GM19193 (cell line): Measurements from ENCODE around the gene TAL2.
A peak's percentile ranks its signal among the peaks of the same experiment; 100 is the strongest.

Source experiments
- POLR2A ChIP-seq: IDR thresholded peaks from 4 replicates; pipeline ENCODE4 v1.6.1; 2011; ENCODE audit not compliant: insufficient read depth, insufficient read length; ENCODE audit errors: extremely low read depth

Gene TAL2

DNA sequence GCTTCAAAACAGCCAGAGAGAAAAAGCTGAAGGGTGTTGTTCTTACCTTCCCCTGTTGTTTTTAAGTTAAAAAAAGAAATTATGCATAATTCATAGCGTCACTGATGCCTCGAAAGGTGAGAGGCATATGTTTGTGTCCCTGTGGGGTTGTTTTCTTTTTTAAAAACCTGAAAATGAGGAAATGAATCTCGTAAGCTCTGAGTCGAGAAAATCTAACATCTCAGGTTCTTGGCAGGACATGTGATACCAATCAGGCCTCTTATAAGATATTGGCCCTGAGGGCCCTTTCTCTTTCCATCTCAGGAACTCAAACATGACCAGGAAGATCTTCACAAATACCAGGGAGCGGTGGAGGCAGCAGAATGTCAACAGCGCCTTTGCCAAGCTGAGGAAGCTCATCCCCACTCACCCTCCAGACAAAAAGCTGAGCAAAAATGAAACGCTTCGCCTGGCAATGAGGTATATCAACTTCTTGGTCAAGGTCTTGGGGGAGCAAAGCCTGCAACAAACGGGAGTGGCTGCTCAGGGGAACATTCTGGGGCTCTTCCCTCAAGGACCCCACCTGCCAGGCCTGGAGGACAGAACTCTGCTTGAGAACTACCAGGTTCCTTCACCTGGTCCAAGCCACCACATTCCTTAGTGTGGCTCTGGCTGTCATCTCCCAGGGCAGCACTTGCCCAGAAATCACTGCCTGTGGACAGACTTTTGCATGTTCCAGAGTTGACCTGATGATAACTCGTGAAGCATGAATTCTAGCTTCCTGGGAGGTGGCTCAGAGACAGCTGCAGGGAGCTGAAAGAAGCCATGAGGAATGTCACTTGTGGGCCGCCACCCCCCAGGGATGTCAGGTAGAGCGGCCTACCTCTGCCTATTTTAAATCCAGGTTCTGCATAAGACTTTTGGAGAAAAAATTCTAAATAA is at the start of gene TAL2:
TSS of gene TAL2 (plus strand) at position 274 of the 921 bp plus-strand sequence. CDS start at position 314, 40 bp downstream.
- TF ChIP-seq POLR2A, result no peak

DNA sequence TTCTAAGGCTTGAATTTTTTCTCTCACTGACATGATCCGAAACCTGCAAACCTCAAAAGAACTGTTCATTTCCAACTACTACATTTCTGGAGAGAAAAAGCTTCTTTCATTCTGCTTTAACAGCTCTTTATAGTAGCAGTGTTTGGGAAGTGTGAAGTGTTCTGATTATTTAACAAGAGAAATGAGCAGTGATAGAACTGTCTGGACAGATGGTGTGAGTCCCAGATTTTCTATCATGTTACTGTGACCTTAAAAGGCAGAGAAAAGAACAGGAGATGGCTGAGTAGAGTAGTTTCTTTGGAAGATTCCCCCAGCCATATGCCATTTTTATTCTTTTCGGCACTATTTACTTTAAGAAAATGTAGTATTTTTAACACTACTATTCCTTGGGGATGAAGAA is 41.3 kb upstream of the TAL2 start:
- no peak for TF ChIP-seq POLR2A

DNA sequence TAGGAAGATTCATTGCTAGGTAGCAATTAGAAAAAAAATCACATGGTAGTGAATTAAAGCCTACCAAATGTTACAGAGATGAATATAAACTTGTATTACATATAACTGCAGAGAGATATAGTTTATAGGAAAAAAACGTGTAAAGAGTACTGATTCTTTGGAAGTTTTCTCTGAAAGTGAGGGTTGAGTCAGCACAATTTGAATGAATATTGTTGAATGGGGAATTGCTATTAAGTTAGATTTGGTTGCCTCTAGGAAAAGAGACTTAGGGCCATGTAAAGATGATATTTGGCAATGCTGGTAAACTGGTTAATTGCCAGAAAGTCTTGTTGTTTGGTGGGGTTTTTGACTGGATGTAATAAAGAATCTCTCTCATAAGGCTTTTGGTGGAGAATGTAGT is 37.2 kb upstream of the TAL2 start:
- TF ChIP-seq POLR2A, result no peak

GRCh38 chr9:105632807-105633206 is 29.4 kb upstream of the TAL2 start:
- TF ChIP-seq POLR2A, result no peak

DNA sequence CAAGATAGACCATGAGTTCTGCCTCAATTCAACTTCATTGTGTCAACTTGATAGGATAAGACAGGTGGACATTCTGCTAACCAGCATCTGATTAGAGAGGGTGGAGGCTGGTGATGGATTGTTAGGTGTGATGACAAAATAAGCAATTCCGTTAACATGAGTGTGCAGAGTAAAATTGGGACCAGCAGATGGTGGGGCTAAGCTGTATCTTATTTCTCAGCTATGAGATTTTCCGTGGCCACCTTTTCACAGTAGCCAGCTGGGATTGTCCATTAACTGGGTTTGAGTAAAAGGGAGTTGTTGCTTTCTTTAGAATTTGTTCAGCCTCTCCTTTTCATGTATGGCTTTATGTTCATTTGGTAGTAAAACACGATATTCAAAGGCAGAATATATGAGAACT is 28.8 kb upstream of the TAL2 start:
- no peak for TF ChIP-seq POLR2A

GRCh38 chr9:105636331-105636730 is 25.9 kb upstream of the TAL2 start:
- TF ChIP-seq POLR2A, result no peak

GRCh38 chr9:105637787-105638395 is 24.4 kb upstream of the TAL2 start:
- no peak for TF ChIP-seq POLR2A

GRCh38 chr9:105639936-105640335 is 22.3 kb upstream of the TAL2 start:
- no peak for TF ChIP-seq POLR2A

GRCh38 chr9:105643795-105644194 is 18.5 kb upstream of the TAL2 start:
- TF ChIP-seq POLR2A, result no peak

GRCh38 chr9:105646879-105647594 is 15.2 kb upstream of the TAL2 start:
- TF ChIP-seq POLR2A, result no peak

DNA sequence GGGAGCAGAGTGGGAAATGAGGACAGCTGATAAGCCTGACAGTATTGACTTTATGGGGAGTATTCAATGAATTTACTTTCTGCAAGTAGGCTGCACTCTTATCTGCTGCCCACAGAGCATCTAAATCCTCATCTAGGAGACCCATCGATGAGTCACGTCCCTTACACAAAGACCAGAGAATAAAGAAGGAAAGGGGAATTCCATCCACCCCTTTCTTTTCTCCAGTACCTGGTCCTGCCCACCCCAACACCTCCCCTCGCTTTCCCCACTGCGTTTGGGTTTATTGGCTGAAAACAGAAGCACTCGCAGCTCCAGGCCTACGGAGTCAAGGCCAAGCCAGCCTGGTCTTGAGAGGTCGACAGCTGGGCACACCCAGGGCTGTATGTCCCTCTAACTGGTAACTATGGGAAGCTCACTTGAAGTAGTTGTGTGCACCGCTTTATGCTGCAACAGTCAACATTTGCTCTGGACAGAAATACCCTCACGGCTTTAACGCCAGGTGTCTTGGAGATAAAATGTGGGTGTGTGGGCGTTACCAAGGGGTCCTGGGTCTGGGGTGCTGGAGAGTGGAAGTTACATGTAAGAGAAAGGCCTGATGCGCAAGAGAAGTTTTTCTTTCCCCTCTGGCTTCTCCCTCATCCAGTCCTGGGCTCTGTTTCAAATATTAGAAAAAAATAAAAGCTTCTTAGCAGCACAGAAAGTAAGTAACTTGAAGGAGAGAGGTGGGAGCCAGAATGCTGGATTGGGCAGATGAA is 14.5 kb upstream of the TAL2 start:
- no peak for TF ChIP-seq POLR2A

DNA sequence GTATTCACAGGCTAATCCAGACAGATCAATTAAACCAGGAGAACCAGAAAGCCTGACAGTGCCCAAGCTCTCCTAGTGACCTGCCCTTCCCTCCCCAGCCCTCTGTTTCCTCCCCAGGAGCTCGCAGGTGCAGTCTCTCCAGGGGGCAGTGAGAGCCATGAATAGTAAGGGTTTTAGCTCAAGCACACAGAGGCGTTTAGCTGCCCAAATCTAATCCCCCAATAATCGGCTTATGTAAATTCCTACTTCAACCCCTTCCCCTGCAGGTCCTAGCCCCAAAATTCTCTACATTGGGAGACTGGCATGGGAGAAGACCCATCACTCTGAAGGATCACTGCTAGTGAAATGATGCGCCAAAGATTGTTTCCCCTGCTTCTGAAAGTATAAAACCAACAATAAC is 10.5 kb upstream of the TAL2 start:
- no peak for TF ChIP-seq POLR2A

DNA sequence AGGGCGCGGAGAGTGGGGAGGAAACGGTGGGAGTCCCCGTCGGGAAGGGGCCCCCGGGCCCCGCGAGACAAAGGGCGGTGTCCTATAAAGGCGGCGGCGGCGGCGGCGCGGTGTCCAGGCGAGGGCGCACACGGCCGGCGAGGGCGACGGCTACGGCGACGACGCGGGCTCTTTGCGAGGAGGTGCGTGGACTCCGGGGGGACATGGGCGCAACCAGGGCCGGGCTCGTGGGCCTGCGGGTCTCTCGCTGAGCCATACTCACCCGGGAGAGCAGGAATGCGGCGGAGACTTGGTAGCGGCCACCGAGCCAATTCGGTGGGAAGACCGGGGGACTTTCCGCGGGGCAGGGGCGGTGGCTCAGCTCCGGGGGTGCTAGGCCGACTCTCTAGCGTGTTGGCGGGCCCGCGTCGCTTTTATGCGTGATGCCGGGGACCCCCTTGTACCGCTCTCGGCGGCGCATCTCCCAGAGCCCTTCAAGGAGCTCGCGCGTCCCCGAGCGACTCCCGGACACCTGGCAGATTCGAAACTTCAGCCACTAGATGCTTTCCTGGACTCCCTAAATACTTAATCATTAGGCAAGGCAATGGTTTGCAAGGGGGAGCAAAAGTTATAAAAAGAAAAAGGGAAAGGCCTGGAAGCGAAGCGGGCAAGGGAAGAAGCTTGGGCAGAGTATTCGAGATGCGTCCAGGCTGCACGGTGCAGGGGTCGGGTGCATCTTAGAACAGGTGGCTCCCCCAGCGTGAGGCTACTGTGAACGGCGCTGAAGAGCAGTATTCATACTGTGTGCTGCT is 5.9 kb upstream of the TAL2 start:
- peak; percentile 14 for TF ChIP-seq POLR2A

DNA sequence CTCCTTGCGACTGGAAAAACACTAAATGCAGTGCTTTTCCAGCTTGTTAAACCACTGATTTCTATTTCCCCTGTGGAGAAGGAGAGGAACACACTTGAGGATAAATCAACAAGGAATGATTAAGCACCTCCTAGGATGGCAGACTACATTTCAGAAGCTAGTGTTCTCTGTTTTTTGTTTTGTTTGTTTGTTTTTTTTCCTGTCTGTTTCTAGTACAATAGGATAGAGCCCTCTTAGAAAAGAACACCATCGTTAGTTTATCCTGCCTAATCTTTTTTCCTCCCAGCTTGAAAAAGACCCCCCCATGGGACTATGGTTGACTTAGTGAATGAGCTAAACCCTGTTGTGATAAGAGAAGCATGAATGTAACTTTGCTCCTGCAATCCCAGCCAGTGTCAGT is 3.9 kb upstream of the TAL2 start:
- TF ChIP-seq POLR2A, result no peak
